NK-92 (cell line): ENCODE results near the gene TMEM229B.

Experiments used
- DNase-seq: peaks from one replicate; lab custom pipeline; 2025; ENCODE audit not compliant: unreplicated experiment; lab: John Stamatoyannopoulos, UW

TMEM229B gene

GRCh38 chr14:67487332-67487731, 1.2 kb downstream of the TMEM229B start:
- no peak for DNase-seq

GRCh38 chr14:67486890-67487289, 1.6 kb downstream of the TMEM229B start:
- DNase-seq = no peak

- no peak for DNase-seq
Observed at GRCh38 chr14:67485501-67486095, 2.9 kb downstream of the TMEM229B start.

GRCh38 chr14:67483579-67484285, 4.8 kb downstream of the TMEM229B start:
- DNase-seq = no peak

- no peak for DNase-seq
Observed at GRCh38 chr14:67482231-67483164, 6.0 kb downstream of the TMEM229B start.

GRCh38 chr14:67480011-67480410, 8.5 kb downstream of the TMEM229B start:
- no peak for DNase-seq

- DNase-seq = no peak
Observed at GRCh38 chr14:67478800-67479084, 9.8 kb downstream of the TMEM229B start.

GRCh38 chr14:67477926-67478799, 10.4 kb downstream of the TMEM229B start:
- DNase-seq = no peak

GRCh38 chr14:67474366-67474765, 14.2 kb downstream of the TMEM229B start:
- no peak for DNase-seq

GRCh38 chr14:67473290-67474082, 15.0 kb downstream of the TMEM229B start:
- DNase-seq = no peak

GRCh38 chr14:67472726-67473125, 15.8 kb downstream of the TMEM229B start:
- DNase-seq = no peak

GRCh38 chr14:67469954-67470353, 18.6 kb downstream of the TMEM229B start:
- DNase-seq = no peak

GRCh38 chr14:67468378-67468730, 20.2 kb downstream of the TMEM229B start:
- no peak for DNase-seq

- no peak for DNase-seq
Observed at GRCh38 chr14:67467134-67467533, 21.4 kb downstream of the TMEM229B start.

GRCh38 chr14:67464879-67465278, 23.6 kb downstream of the TMEM229B start:
- DNase-seq = no peak

- DNase-seq = no peak
Observed at GRCh38 chr14:67464377-67464776, 24.1 kb downstream of the TMEM229B start.

GRCh38 chr14:67463900-67464299, 24.6 kb downstream of the TMEM229B start:
- DNase-seq = no peak

- DNase-seq = no peak
Observed at GRCh38 chr14:67461996-67462395, 26.5 kb downstream of the TMEM229B start.

- no peak for DNase-seq
Observed at GRCh38 chr14:67461341-67461985, 27.1 kb downstream of the TMEM229B start.

- no peak for DNase-seq
Observed at GRCh38 chr14:67459336-67459735, 29.2 kb downstream of the TMEM229B start.
